H1 (cell line): ENCODE results near the gene LRP3. TPM values are rescaled to one million over a fixed set of nuclear protein-coding genes. Genes with fewer than 3 reads are reported as not detected.

Source experiments
- BACH1 ChIP-seq: IDR thresholded peaks from 2 replicates; pipeline ENCODE4 v1.6.1; 2012; ENCODE audit warnings: low read length, improper control_type of control experiment
- CHD7 ChIP-seq: fragments of 300-600 bp; sonication (generic); IDR thresholded peaks from 2 replicates; pipeline ENCODE4 v1.7.1; 2012; ENCODE audit warnings: low read length, moderate library complexity, mild to moderate bottlenecking, inconsistent platforms; ENCODE audit not compliant: insufficient replicate concordance
- CREB1 ChIP-seq: IDR thresholded peaks from 2 replicates; pipeline ENCODE4 v1.6.1; 2012; ENCODE audit warnings: inconsistent platforms
- CTBP2 ChIP-seq: IDR thresholded peaks from 2 replicates; pipeline ENCODE4 v1.7.0; 2011; ENCODE audit warnings: borderline replicate concordance, mild to moderate bottlenecking, moderate library complexity, mixed read lengths, low read length; ENCODE audit not compliant: insufficient read depth, insufficient read length
- EGR1 ChIP-seq: IDR thresholded peaks from 2 replicates; pipeline ENCODE4 v1.6.1; 2011; ENCODE audit warnings: low read depth, low read length, borderline replicate concordance
- KDM4A ChIP-seq: IDR thresholded peaks from one replicate; pipeline ENCODE4 v1.7.1; 2012; ENCODE audit warnings: low read depth, mild to moderate bottlenecking, moderate library complexity, low read length, inconsistent platforms; ENCODE audit not compliant: severe bottlenecking
- NANOG ChIP-seq: IDR thresholded peaks from 2 replicates; pipeline ENCODE4 v1.6.1; 2011; ENCODE audit warnings: low read length, low read depth, mild to moderate bottlenecking, inconsistent platforms; ENCODE audit not compliant: insufficient read depth, poor library complexity, severe bottlenecking
- POLR2A ChIP-seq, 2 experiments: IDR thresholded peaks; 1 replicate in 1 of 2; 2 replicates in 1 of 2; pipeline ENCODE4 v1.6.1; 2011; ENCODE audit warnings: low read depth in 2 of 2, low read length in 2 of 2, mild to moderate bottlenecking in 2 of 2; ENCODE audit errors: control extremely low read depth in 1 of 2
- SUZ12 ChIP-seq: fragments of 200-600 bp; sonication (generic); IDR thresholded peaks from 2 replicates; pipeline ENCODE4 v1.6.1; 2012; ENCODE audit warnings: mild to moderate bottlenecking, inconsistent platforms, low read length, moderate library complexity, mixed read lengths
- TAF1 ChIP-seq: IDR thresholded peaks from 2 replicates; pipeline ENCODE4 v1.6.1; 2011; ENCODE audit warnings: mild to moderate bottlenecking, low read depth, low read length
- polyA plus RNA-seq, 7 experiments: library from polyadenylated mRNA; depleted of rRNA in 3 of 7; stranded (reverse) in 5 of 7; unstranded in 2 of 7; fragments of >200 nt in 5 of 7; fragments of 200-250 nt in 2 of 7; gene quantifications; 1 replicate in 5 of 7; 2 replicates in 1 of 7; 4 replicates in 1 of 7; pipeline versions ENCODE4 v1.2.1 to v1.2.3, GENCODE V29; 2011 to 2013; ENCODE audit warnings: missing spikeins in 2 of 7, mixed read lengths in 2 of 7
- total RNA-seq: library from RNA; stranded (reverse); fragmentation: NEBNext Ultra II Directional; extraction: Animal tissue kit (Norgen Biotek cat#: 25700); gene quantifications from 2 replicates; pipeline ENCODE4 v1.2.1, GENCODE V29; 2021

Gene LRP3
- total and polyA plus RNA-seq, 2 of the 8 experiments (the other 6 are each of a cell fraction or from before 2014, with no cell fraction given): 30.3 to 33.7 TPM

GRCh38 chr19:33227242-33227650, 33.1 kb downstream of the LRP3 start (continued):
- TF ChIP-seq CHD7: no peak
- no peak for TF ChIP-seq SUZ12
- no peak for TF ChIP-seq BACH1
- TF ChIP-seq EGR1: no peak
- TF ChIP-seq POLR2A (IDR thresholded peaks at IDR 0.05; ENCODE audit: control extremely low read depth in 1 of 2, low read depth in 2 of 2, low read length in 2 of 2): 0 out of 3 replicates have a peak, but pooled peaks of 1 of the 2 experiments have one; percentile 13
- no peak for TF ChIP-seq NANOG
- no peak for TF ChIP-seq CREB1
- peak; percentile 60 for TF ChIP-seq KDM4A
- TF ChIP-seq TAF1: 0 out of 2 replicates have a peak, but pooled peaks have one; percentile 34
- no peak for TF ChIP-seq CTBP2
